Right lobe of liver (tissue), 6 donors: ENCODE data around the gene KDM3A. TPM values are rescaled to one million over a fixed set of nuclear protein-coding genes. Genes with fewer than 3 reads are reported as not detected.
A peak's percentile ranks its signal among the peaks of the same experiment; 100 is the strongest.

Experiments used
- ATAC-seq, 4 donors: fragments of 200-7000 bp; cut with Tn5 transposase; one replicate each; pipeline ENCODE4 v1.9.1; 2020; ENCODE audit warnings: mild to moderate bottlenecking in 4 of 4, moderate library complexity in 4 of 4
- DNase-seq, 3 donors: peaks; one replicate each; pipeline ENCODE4 v3.0.0-alpha.2; 2020
- H3K27ac ChIP-seq, 3 donors: fragments of 200-600 bp; one replicate each; pipeline ENCODE4 v1.8.0; 2022
- H3K27me3 ChIP-seq, 2 donors: fragments of 200-600 bp; one replicate each; pipeline ENCODE4 v1.8.0; 2022
- H3K36me3 ChIP-seq, 4 donors: fragments of 200-600 bp; sonication (generic) in 1 of 4; one replicate each; pipeline versions ENCODE4 v1.5.1 to v1.8.0; 2017 to 2022; ENCODE audit warnings: control low read depth in 1 of 4
- H3K4me1 ChIP-seq, 4 donors: fragments of 200-600 bp; sonication (generic) in 1 of 4; one replicate each; pipeline versions ENCODE4 v1.5.1 to v1.8.0; 2017 to 2022; ENCODE audit warnings: control low read depth in 1 of 4
- H3K4me3 ChIP-seq, 3 donors: fragments of 200-600 bp; one replicate each; pipeline ENCODE4 v1.8.0; 2022
- H3K9me3 ChIP-seq, 4 donors: fragments of 200-600 bp; sonication (generic) in 1 of 4; one replicate each; pipeline versions ENCODE4 v1.5.1 to v1.8.0; 2017 to 2022; ENCODE audit warnings: control low read depth in 1 of 4
- POLR2A ChIP-seq: fragments of 450-650 bp; IDR thresholded peaks from one replicate; pipeline ENCODE4 v1.6.1; 2017; ENCODE audit warnings: antibody characterized with exemption, mild to moderate bottlenecking
- WGBS: methylation state at CpG from one replicate; pipeline ENCODE4 v1.1.6; 2018; ENCODE audit warnings: low coverage, low lambda C conversion rate; ENCODE audit not compliant: insufficient coverage; ENCODE audit errors: missing lambda C conversion rate; 5-methylcytosine and 5-hydroxymethylcytosine counted together
- intact Hi-C, 2 donors: fragments of 100-400 bp; cut with DNase I; formaldehyde crosslinking; loops; one replicate each; pipeline versions ENCODE4 v1.11.2 to v1.14.1; 2022
- total RNA-seq, 6 experiments: library from RNA; depleted of rRNA in 2 of 6; stranded (reverse); fragments of >200 nt in 2 of 6; fragmentation: NEBNext Ultra II Directional in 3 of 6; extraction: Animal tissue kit (Norgen Biotek cat#: 25700) in 3 of 6; gene quantifications; one replicate each; pipeline versions ENCODE4 v1.1.0 to v1.2.4, GENCODE V29; 2016 to 2023
- TF ChIP-seq, protein P1 (sequence below), 4 donors: fragments of 200-600 bp in 3 of 4; fragments of 450-650 bp in 1 of 4; IDR thresholded peaks; one replicate each; pipeline versions ENCODE4 v1.5.1 to v1.8.0; 2016 to 2022; ENCODE audit warnings: antibody characterized with exemption in 4 of 4, mild to moderate bottlenecking in 2 of 4
- donor health status: DM: no; HTN: yes; CAD: no.
- donor health status: DM: no; HTN: no; CAD: no.
- donor health status: DM: no; HTN: no; CAD: no.
- donor health status: DM: no; HTN: yes; CAD: no.
- donor health status: DM: no; HTN: yes; CAD: no.

Gene KDM3A
- total RNA-seq, 6 experiments from 2014 or later, result 7.2 to 40.8 (median 13.6) TPM

DNA sequence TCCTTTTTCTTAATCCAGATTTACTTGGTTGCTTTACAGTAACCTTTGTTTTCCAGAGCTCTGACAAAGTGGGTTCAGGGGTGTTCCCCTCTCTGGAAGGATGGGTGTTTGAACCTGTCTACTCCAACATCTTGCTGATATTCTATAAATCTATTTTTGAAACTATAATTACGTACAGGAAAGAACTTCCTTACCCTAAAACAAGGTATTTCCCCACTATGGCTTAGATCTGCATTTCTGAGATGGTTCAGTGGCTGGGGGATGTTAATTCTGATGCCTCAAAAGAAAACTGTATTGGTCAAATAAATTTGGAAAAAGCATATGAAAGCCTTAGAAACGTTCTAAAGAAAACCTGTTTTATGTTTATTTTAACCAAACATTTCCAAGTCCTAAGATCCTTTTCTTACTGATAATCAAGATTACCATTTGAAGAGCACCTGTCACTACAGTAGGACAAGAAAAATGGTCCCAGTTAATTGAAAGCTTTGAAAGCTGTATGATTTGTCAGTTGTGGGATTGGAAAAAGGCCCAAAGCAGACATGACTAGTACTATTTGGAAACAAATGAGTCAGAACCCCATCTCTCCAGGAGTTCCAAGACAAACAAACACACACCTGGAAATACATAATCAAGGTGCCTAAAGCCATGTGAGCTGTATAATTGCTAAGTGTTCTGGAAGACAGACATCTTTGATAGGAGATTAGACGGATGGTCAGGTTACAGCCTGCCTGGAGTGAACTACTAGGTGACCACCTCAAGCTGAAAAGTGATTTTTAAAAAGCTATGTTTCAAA lies 57.5 kb downstream of the KDM3A start:
- 80% methylated on average over 3 of the region's 3 CpGs for WGBS
- Histone ChIP-seq H3K4me1 (no peaks in the 10 kb centered on the region), H3K27ac (no peak overlapping the region), H3K36me3 (peaks cover 0 to 23% (median 3%) of the 10 kb centered on the region in 4 donors), H3K4me3 (no peak overlapping the region), H3K9me3 (peaks cover 0 to 4% (median 0%) of the 10 kb centered on the region in 4 donors), H3K27me3 (no peaks in the 10 kb centered on the region)
- TF ChIP-seq, protein P1, sequence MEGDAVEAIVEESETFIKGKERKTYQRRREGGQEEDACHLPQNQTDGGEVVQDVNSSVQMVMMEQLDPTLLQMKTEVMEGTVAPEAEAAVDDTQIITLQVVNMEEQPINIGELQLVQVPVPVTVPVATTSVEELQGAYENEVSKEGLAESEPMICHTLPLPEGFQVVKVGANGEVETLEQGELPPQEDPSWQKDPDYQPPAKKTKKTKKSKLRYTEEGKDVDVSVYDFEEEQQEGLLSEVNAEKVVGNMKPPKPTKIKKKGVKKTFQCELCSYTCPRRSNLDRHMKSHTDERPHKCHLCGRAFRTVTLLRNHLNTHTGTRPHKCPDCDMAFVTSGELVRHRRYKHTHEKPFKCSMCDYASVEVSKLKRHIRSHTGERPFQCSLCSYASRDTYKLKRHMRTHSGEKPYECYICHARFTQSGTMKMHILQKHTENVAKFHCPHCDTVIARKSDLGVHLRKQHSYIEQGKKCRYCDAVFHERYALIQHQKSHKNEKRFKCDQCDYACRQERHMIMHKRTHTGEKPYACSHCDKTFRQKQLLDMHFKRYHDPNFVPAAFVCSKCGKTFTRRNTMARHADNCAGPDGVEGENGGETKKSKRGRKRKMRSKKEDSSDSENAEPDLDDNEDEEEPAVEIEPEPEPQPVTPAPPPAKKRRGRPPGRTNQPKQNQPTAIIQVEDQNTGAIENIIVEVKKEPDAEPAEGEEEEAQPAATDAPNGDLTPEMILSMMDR (IDR thresholded peaks at IDR 0.05), result no peak
- no peak for TF ChIP-seq POLR2A
- intact Hi-C loops, result no loop called here
- DNase-seq (no peak), ATAC-seq (peak in 1 of 4 donors; percentile 76)

DNA sequence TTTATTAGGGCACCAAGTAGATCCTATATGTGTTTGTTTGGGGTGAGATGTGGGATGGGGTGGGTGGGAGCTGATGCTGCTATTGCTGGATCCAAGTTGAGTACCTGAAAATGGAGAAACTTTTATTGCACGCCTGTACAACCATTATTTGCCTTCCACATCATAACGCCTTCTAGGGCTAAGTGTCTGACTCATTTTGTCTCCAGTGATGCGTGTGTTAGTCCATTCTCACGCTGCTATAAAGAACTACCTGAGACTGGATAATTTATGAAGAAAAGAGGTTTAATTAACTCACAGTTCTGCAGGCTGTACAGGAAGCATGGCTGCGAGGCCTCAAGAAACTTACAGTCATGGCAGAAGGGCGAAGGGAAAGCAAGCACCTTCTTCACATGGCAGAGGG lies 58.2 kb downstream of the KDM3A start:
- 89% methylated on average over 6 of the region's 6 CpGs for WGBS

DNA sequence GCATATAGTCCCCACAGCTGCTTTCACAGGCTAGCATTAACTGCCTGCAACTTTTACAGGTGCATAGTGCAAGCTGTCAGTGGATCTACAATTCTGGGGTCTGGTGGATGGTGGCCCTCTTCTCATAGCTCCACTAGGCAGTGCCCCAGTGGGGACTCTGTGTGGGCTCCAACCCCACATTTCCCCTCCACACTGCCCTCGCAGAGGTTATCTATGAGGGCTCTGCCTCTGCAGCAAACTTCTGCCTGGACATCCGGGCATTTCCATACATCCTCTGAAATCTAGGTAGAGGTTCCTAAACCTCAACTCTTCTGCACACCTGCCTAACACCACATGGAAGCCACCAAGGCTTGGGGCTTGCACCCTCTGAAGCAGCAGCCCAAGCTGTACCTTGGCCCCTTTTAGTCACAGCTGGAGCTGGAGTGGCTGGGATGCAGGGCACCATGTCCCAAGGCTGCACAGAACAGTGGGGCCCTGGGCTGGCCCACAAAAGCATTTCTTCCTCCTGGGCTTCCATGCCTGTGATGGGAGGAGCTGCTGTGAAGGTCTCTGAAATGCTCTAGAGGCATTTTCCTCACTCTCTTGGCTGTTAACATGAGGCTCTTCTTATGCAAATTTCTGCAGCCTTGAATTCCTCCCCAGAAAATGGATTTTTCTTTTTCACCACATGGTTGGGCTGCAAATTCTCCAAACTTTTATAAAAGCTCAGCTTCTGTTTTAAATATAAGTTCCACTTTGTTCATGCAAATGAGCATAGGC lies 59.3 kb downstream of the KDM3A start:
- H3K36me3 ChIP-seq, result peaks cover 0 to 31% (median 3%) of the 10 kb centered on the region in 4 donors
- WGBS, result no CpG with 5 or more reads among the region's 2 CpGs

More for the DNA sequence above, 58.2 kb downstream of the KDM3A start:
- DNase-seq, result no peak
- TF ChIP-seq POLR2A, result no peak
- TF ChIP-seq, protein P1 (IDR thresholded peaks at IDR 0.05), result no peak
- no peak for ATAC-seq
- H3K4me3 ChIP-seq, result no peak overlapping the region
- no peaks in the 10 kb centered on the region for H3K27me3 ChIP-seq
- peaks cover 0 to 4% (median 0%) of the 10 kb centered on the region in 4 donors for H3K9me3 ChIP-seq
- intact Hi-C loops, result no loop called here
- no peaks in the 10 kb centered on the region for H3K4me1 ChIP-seq
- H3K27ac ChIP-seq, result no peak overlapping the region
- H3K36me3 ChIP-seq, result peaks cover 0 to 23% (median 3%) of the 10 kb centered on the region in 4 donors

DNA sequence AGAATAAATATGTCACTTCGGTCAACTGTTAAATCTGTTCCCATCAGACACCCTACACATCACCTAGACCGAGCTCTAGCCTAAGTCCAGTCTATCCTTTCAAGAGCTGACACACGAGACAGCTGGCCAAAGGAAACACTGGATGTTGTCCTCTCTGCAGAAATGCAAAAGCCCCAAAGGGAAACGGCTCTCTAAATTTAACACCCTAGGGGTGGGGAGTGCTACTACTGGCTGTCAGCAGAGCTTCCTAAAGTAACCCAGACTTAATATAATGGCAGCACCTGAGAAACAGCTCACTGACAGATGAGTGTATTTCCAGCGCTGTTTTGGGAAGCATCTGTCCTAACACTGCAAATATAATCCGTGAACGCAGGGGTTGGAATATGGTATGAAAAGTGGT lies 66.4 kb downstream of the KDM3A start:
- H3K36me3 ChIP-seq, result peaks cover 0 to 23% (median 4%) of the 10 kb centered on the region in 4 donors
- no peak for ATAC-seq

More for the DNA sequence above, 59.3 kb downstream of the KDM3A start:
- intact Hi-C loops, result no loop called here
- Histone ChIP-seq H3K4me1 (no peaks in the 10 kb centered on the region), H3K27me3 (no peaks in the 10 kb centered on the region), H3K4me3 (no peak overlapping the region), H3K27ac (no peak overlapping the region), H3K9me3 (peaks cover 0 to 4% (median 0%) of the 10 kb centered on the region in 4 donors)
- DNase-seq (no peak), ATAC-seq (no peak)
- no peak for TF ChIP-seq POLR2A
- TF ChIP-seq, protein P1 (IDR thresholded peaks at IDR 0.05), result no peak

More for the DNA sequence above, 66.4 kb downstream of the KDM3A start:
- Histone ChIP-seq H3K27ac (no peak overlapping the region), H3K9me3 (no peaks in the 10 kb centered on the region), H3K4me1 (no peaks in the 10 kb centered on the region), H3K27me3 (no peaks in the 10 kb centered on the region), H3K4me3 (no peak overlapping the region)
- TF ChIP-seq, protein P1 (IDR thresholded peaks at IDR 0.05), result no peak
- no peak for TF ChIP-seq POLR2A
- no peak for DNase-seq
- 100% methylated on average over 7 of the region's 7 CpGs for WGBS
- intact Hi-C loops, result no loop called here
